Neural progenitor cell (in vitro differentiated cells): ENCODE data around the gene GALNT8. TPM values are rescaled to one million over a fixed set of nuclear protein-coding genes. Genes with fewer than 3 reads are reported as not detected.

Experiments
- DNase-seq: peaks from one replicate; pipeline ENCODE4 v3.0.0-alpha.2; 2016; ENCODE audit warnings: low spot score
- H2AFZ ChIP-seq: fragments of 200-600 bp; sonication (generic); replicated peaks from 2 replicates; pipeline ENCODE4 v1.6.1; 2016; ENCODE audit warnings: antibody characterized with exemption
- H3F3A ChIP-seq: fragments of 200-600 bp; sonication (generic); 2 replicates; pipeline ENCODE4 v1.6.1; 2016; ENCODE audit warnings: antibody characterized with exemption, low read depth
- H3K27ac ChIP-seq: fragments of 200-600 bp; sonication (generic); 2 replicates; pipeline ENCODE4 v1.5.1; 2016; ENCODE audit warnings: mild to moderate bottlenecking
- H3K27me3 ChIP-seq: fragments of 200-600 bp; sonication (generic); 2 replicates; pipeline ENCODE4 v1.6.1; 2016; ENCODE audit warnings: mild to moderate bottlenecking, moderate library complexity
- H3K36me3 ChIP-seq: fragments of 200-600 bp; sonication (generic); 2 replicates; pipeline ENCODE4 v1.5.1; 2016
- H3K4me1 ChIP-seq: fragments of 200-600 bp; sonication (generic); 2 replicates; pipeline ENCODE4 v1.6.1; 2016; ENCODE audit warnings: mixed run types
- H3K4me2 ChIP-seq: fragments of 200-600 bp; sonication (generic); 2 replicates; pipeline ENCODE4 v1.6.1; 2016
- H3K4me3 ChIP-seq: fragments of 200-600 bp; sonication (generic); 2 replicates; pipeline ENCODE4 v1.5.1; 2016
- H3K79me2 ChIP-seq: fragments of 200-600 bp; sonication (generic); 2 replicates; pipeline ENCODE4 v1.6.1; 2016; ENCODE audit warnings: low read depth
- H3K9ac ChIP-seq: fragments of 200-600 bp; sonication (generic); 2 replicates; pipeline ENCODE4 v1.6.1; 2016
- H3K9me3 ChIP-seq: fragments of 200-600 bp; sonication (generic); 2 replicates; pipeline ENCODE4 v1.5.1; 2016; ENCODE audit warnings: low read depth
- H4K20me1 ChIP-seq: fragments of 200-600 bp; sonication (generic); 2 replicates; pipeline ENCODE4 v1.6.1; 2016; ENCODE audit warnings: low read depth
- H3K27ac Mint-ChIP-seq: 3 replicates; pipeline ENCODE4 v1.8.0; 2021; ENCODE audit warnings: mixed read lengths
- H3K27me3 Mint-ChIP-seq: 2 replicates; pipeline ENCODE4 v1.8.0; 2022; ENCODE audit warnings: low read depth, mild to moderate bottlenecking, inconsistent platforms, moderate library complexity, mixed read lengths; ENCODE audit not compliant: insufficient read depth
- H3K36me3 Mint-ChIP-seq: 3 replicates; pipeline ENCODE4 v1.8.0; 2021; ENCODE audit warnings: mixed read lengths
- H3K4me1 Mint-ChIP-seq: 3 replicates; pipeline ENCODE4 v1.8.0; 2021; ENCODE audit warnings: mixed read lengths
- H3K4me3 Mint-ChIP-seq: 3 replicates; pipeline ENCODE4 v1.8.0; 2021; ENCODE audit warnings: mild to moderate bottlenecking, moderate library complexity, mixed read lengths
- H3K9me3 Mint-ChIP-seq: 3 replicates; pipeline ENCODE4 v1.8.0; 2020; ENCODE audit warnings: mixed read lengths
- CTCF ChIP-seq: fragments of 200-600 bp; sonication (generic); IDR thresholded peaks from 2 replicates; pipeline ENCODE4 v1.5.1; 2017; ENCODE audit warnings: antibody characterized with exemption, mild to moderate bottlenecking
- EZH2 ChIP-seq: fragments of 200-600 bp; sonication (generic); IDR thresholded peaks from 2 replicates; pipeline ENCODE4 v1.6.1; 2017; ENCODE audit warnings: antibody characterized with exemption, mild to moderate bottlenecking, moderate library complexity
- EZH2phosphoT487 ChIP-seq: fragments of 200-600 bp; sonication (generic); IDR thresholded peaks from 2 replicates; pipeline ENCODE4 v1.6.1; 2017; ENCODE audit warnings: antibody characterized with exemption
- total RNA-seq: library from RNA; depleted of rRNA; stranded (reverse); fragments of >200 nt; gene quantifications from 2 replicates; pipeline ENCODE4 v1.2.3, GENCODE V29; 2015; ENCODE audit warnings: low replicate concordance

GALNT8 gene
- total RNA-seq, 1 donor from 2014 or later, result 2.6 TPM

- Histone ChIP-seq H3K27me3 (no peaks in the 10 kb centered on the region), H3K4me2 (no peak overlapping the region), H4K20me1 (no peaks in the 10 kb centered on the region), H3K36me3 (no peaks in the 10 kb centered on the region), H3K27ac (no peak overlapping the region), H3K4me3 (no peak overlapping the region), H2AFZ (no peak overlapping the region), H3K79me2 (no peaks in the 10 kb centered on the region), H3K9me3 (no peaks in the 10 kb centered on the region), H3K9ac (no peak overlapping the region), H3F3A (no peaks in the 10 kb centered on the region), H3K4me1 (peaks cover 5% of the 10 kb centered on the region)
- TF ChIP-seq CTCF (no peak), EZH2 (no peak), EZH2phosphoT487 (no peak)
- no peak for DNase-seq
- H3K27ac Mint-ChIP-seq, result no peak overlapping the region
- H3K27me3 Mint-ChIP-seq, result peaks cover 3% of the 10 kb centered on the region
- H3K36me3 Mint-ChIP-seq, result peaks cover 7% of the 10 kb centered on the region
- H3K4me1 Mint-ChIP-seq, result peaks cover 2% of the 10 kb centered on the region
- H3K4me3 Mint-ChIP-seq, result no peak overlapping the region
- H3K9me3 Mint-ChIP-seq, result no peaks in the 10 kb centered on the region
Measured at GRCh38 chr12:4766445-4766844, 46.2 kb downstream of the GALNT8 start.

- TF ChIP-seq EZH2 (no peak), EZH2phosphoT487 (no peak), CTCF (no peak)
- no peak overlapping the region for H3K4me3 ChIP-seq
- peaks cover 3% of the 10 kb centered on the region for H3K27me3 Mint-ChIP-seq
- no peaks in the 10 kb centered on the region for H3F3A ChIP-seq
- no peak overlapping the region for H3K9ac ChIP-seq
- peaks cover 2% of the 10 kb centered on the region for H3K4me1 Mint-ChIP-seq
- DNase-seq, result no peak
- no peaks in the 10 kb centered on the region for H3K9me3 Mint-ChIP-seq
- no peaks in the 10 kb centered on the region for H3K27me3 ChIP-seq
- no peaks in the 10 kb centered on the region for H3K79me2 ChIP-seq
- H3K27ac ChIP-seq, result no peak overlapping the region
- no peak overlapping the region for H3K4me3 Mint-ChIP-seq
- no peaks in the 10 kb centered on the region for H3K9me3 ChIP-seq
- H3K4me1 ChIP-seq, result peaks cover 5% of the 10 kb centered on the region
- no peaks in the 10 kb centered on the region for H3K36me3 ChIP-seq
- H4K20me1 ChIP-seq, result no peaks in the 10 kb centered on the region
- no peak overlapping the region for H3K4me2 ChIP-seq
- H3K36me3 Mint-ChIP-seq, result peaks cover 7% of the 10 kb centered on the region
- H3K27ac Mint-ChIP-seq, result no peak overlapping the region
- no peak overlapping the region for H2AFZ ChIP-seq
Measured at GRCh38 chr12:4767186-4767585, 47.0 kb downstream of the GALNT8 start.

- peaks cover under 1% of the 10 kb centered on the region for H3K4me1 Mint-ChIP-seq
- Histone ChIP-seq H3K79me2 (no peaks in the 10 kb centered on the region), H3K4me2 (no peak overlapping the region), H3K36me3 (no peaks in the 10 kb centered on the region), H3K9me3 (no peaks in the 10 kb centered on the region), H3K27me3 (no peaks in the 10 kb centered on the region), H3K4me3 (no peak overlapping the region), H3K27ac (no peak overlapping the region), H2AFZ (no peak overlapping the region), H3K4me1 (peaks cover 1% of the 10 kb centered on the region), H4K20me1 (no peaks in the 10 kb centered on the region), H3F3A (no peaks in the 10 kb centered on the region), H3K9ac (no peak overlapping the region)
- DNase-seq, result no peak
- peaks cover 3% of the 10 kb centered on the region for H3K27me3 Mint-ChIP-seq
- no peak overlapping the region for H3K27ac Mint-ChIP-seq
- no peaks in the 10 kb centered on the region for H3K9me3 Mint-ChIP-seq
- H3K36me3 Mint-ChIP-seq, result peaks cover 7% of the 10 kb centered on the region
- H3K4me3 Mint-ChIP-seq, result no peak overlapping the region
- TF ChIP-seq EZH2phosphoT487 (no peak), EZH2 (no peak), CTCF (no peak)
Measured at GRCh38 chr12:4768341-4768740, 48.1 kb downstream of the GALNT8 start.

DNA sequence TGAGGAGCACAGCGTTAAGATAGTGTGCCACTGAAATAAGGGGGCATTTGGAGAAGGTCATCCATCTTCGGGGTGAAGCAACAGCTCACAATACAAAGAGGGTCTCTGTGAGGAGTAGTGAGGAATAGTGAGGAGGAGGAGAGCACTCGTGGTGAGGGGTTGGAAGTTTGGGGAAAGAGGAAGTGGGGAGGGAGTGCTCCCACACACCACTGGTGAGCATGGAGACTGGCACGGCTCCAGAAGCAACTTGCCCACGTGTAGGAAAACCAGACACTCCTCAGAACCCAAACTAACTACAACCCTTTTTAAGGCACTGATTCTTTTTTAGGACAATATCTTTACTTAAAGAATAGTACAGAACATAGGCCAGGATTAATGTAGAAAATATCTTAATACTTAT is 48.9 kb downstream of the GALNT8 start:
- H3K4me3 Mint-ChIP-seq, result no peak overlapping the region
- H3F3A ChIP-seq, result no peaks in the 10 kb centered on the region
- no peak overlapping the region for H3K27ac ChIP-seq
- peaks cover 3% of the 10 kb centered on the region for H3K36me3 Mint-ChIP-seq
- no peaks in the 10 kb centered on the region for H3K9me3 ChIP-seq
- TF ChIP-seq CTCF, result no peak
- no peak for TF ChIP-seq EZH2phosphoT487
- no peak for TF ChIP-seq EZH2
- H4K20me1 ChIP-seq, result no peaks in the 10 kb centered on the region
- no peaks in the 10 kb centered on the region for H3K9me3 Mint-ChIP-seq
- no peak for DNase-seq
- no peak overlapping the region for H3K9ac ChIP-seq
- no peaks in the 10 kb centered on the region for H3K4me1 Mint-ChIP-seq
- H3K4me2 ChIP-seq, result no peak overlapping the region
- no peak overlapping the region for H2AFZ ChIP-seq
- no peaks in the 10 kb centered on the region for H3K4me1 ChIP-seq
- no peaks in the 10 kb centered on the region for H3K27me3 ChIP-seq
- H3K27me3 Mint-ChIP-seq, result peaks cover 3% of the 10 kb centered on the region
- no peaks in the 10 kb centered on the region for H3K79me2 ChIP-seq
- no peaks in the 10 kb centered on the region for H3K36me3 ChIP-seq
- no peak overlapping the region for H3K4me3 ChIP-seq
- no peak overlapping the region for H3K27ac Mint-ChIP-seq
